ENCODE measurements around the gene GDPD4.

DNA sequence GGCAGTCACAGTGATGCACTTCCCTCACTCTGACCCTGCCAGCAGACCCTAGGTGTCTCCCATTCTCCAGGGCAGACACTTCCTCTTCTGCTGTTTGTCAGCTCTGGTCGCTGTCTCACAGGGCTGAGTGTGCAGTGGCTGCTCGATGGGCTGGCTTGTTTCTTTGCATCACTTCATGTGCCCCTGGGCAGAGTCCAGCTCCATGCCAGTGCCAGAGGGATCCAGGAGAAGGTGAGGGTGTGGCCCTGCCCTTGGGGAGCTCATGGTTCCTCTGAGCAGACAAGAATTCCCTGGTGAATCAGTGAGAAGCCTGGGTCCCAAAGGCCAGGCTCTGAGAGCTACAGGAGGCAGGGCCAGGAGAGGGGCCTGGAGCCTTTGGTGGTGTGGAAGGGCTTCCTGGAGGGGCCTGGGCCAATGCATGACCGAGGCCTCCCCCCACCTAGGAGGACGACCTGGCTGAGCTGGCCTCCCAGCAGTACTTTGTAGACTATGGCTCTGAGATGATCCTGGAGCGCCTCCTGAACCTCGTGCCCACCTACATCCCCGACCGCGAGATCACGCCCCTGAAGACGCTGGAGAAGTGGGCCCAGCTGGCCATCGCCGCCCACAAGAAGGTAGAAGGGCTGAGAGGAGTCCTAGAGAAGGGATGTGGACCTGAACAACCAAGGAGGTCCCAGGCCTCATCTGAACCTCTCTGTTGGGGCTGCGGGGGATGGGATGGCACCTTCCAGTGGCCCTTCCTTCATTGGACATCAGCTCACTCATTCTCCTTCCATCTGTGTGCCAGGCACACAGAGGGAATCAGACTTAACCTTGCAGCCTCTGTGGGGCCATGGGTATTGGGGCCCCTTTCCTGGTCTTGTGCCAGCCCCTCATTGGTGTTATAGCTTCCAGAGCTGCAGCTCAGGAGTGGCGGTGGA lies 107.3 kb downstream of the GDPD4 start:
- TF ChIP-seq, protein P1, sequence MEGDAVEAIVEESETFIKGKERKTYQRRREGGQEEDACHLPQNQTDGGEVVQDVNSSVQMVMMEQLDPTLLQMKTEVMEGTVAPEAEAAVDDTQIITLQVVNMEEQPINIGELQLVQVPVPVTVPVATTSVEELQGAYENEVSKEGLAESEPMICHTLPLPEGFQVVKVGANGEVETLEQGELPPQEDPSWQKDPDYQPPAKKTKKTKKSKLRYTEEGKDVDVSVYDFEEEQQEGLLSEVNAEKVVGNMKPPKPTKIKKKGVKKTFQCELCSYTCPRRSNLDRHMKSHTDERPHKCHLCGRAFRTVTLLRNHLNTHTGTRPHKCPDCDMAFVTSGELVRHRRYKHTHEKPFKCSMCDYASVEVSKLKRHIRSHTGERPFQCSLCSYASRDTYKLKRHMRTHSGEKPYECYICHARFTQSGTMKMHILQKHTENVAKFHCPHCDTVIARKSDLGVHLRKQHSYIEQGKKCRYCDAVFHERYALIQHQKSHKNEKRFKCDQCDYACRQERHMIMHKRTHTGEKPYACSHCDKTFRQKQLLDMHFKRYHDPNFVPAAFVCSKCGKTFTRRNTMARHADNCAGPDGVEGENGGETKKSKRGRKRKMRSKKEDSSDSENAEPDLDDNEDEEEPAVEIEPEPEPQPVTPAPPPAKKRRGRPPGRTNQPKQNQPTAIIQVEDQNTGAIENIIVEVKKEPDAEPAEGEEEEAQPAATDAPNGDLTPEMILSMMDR (IDR thresholded peaks at IDR 0.05), result no peak
- no peak for TF ChIP-seq POLR2A (IDR thresholded peaks at IDR 0.05)

Data from uterus (tissue), 2 donors.